Measurements from ENCODE around the gene PYGO2.

DNA sequence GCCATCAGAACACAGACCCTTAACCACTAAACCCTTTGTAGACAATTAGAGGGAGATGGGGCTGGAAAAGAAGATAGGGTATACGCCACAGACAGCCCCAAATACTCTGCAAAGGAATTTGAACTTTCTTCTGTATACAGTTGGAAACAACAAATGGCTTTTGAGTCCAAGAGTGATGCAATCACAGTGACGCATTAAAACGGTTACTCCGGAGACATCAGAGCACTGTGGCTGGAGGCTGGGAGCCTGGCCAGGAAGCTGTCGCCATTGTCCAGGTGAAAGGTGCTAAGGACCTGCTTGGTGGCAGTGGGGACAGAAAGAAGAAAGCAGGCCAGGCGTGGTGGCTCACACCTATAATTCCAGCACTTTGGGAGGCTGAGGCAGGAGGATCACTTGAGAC is 25.7 kb upstream of the PYGO2 start:
- TF ChIP-seq, protein P1, sequence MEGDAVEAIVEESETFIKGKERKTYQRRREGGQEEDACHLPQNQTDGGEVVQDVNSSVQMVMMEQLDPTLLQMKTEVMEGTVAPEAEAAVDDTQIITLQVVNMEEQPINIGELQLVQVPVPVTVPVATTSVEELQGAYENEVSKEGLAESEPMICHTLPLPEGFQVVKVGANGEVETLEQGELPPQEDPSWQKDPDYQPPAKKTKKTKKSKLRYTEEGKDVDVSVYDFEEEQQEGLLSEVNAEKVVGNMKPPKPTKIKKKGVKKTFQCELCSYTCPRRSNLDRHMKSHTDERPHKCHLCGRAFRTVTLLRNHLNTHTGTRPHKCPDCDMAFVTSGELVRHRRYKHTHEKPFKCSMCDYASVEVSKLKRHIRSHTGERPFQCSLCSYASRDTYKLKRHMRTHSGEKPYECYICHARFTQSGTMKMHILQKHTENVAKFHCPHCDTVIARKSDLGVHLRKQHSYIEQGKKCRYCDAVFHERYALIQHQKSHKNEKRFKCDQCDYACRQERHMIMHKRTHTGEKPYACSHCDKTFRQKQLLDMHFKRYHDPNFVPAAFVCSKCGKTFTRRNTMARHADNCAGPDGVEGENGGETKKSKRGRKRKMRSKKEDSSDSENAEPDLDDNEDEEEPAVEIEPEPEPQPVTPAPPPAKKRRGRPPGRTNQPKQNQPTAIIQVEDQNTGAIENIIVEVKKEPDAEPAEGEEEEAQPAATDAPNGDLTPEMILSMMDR (optimal IDR thresholded peaks at IDR 0.05 in 1 of 3, IDR thresholded peaks at IDR 0.05 in 1 of 3, conservative IDR thresholded peaks at IDR 0.05 in 1 of 3; ENCODE audit: extremely low read depth in 1 of 3, insufficient read depth in 2 of 3, low read length in 3 of 3) = no peak
- no peak for TF ChIP-seq EZH2 (IDR thresholded peaks at IDR 0.05; ENCODE audit: low read length)
